WI38 (cell line): ENCODE data around the gene KDM2A.

Source experiments
- H3K4me3 ChIP-seq: 2 replicates; pipeline ENCODE4 v1.5.1; 2011; ENCODE audit warnings: low read depth, mild to moderate bottlenecking, control low read depth, low read length
- TF ChIP-seq, protein P1 (sequence below): IDR thresholded peaks from 2 replicates; pipeline ENCODE4 v1.5.1; 2012; ENCODE audit warnings: low read depth, mild to moderate bottlenecking, control low read depth, low read length

Gene KDM2A

GRCh38 chr11:67136156-67136555 is 17.1 kb downstream of the KDM2A start:
- H3K4me3 ChIP-seq, result no peak overlapping the region
- TF ChIP-seq, protein P1, sequence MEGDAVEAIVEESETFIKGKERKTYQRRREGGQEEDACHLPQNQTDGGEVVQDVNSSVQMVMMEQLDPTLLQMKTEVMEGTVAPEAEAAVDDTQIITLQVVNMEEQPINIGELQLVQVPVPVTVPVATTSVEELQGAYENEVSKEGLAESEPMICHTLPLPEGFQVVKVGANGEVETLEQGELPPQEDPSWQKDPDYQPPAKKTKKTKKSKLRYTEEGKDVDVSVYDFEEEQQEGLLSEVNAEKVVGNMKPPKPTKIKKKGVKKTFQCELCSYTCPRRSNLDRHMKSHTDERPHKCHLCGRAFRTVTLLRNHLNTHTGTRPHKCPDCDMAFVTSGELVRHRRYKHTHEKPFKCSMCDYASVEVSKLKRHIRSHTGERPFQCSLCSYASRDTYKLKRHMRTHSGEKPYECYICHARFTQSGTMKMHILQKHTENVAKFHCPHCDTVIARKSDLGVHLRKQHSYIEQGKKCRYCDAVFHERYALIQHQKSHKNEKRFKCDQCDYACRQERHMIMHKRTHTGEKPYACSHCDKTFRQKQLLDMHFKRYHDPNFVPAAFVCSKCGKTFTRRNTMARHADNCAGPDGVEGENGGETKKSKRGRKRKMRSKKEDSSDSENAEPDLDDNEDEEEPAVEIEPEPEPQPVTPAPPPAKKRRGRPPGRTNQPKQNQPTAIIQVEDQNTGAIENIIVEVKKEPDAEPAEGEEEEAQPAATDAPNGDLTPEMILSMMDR, result no peak

DNA sequence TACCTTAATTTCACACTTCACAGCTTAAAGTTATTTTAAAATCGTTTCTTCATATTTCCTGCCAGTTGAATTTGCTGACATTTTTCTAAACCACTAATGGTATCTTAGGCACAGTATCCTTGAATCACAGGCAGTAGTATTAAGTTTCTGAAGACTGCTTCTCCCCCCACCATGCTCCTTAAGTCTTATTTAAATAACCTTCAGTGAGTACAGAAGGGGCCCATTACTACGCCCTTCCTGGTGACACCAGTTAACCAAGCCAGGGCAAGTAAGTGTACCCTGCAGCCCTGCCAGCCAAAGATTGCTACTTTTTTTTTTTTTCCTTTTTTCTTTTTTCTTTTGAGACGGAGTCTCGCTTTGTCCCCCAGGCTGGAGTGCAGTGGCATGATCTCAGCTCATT is 19.9 kb downstream of the KDM2A start:
- TF ChIP-seq, protein P1, result no peak
- H3K4me3 ChIP-seq, result no peak overlapping the region

DNA sequence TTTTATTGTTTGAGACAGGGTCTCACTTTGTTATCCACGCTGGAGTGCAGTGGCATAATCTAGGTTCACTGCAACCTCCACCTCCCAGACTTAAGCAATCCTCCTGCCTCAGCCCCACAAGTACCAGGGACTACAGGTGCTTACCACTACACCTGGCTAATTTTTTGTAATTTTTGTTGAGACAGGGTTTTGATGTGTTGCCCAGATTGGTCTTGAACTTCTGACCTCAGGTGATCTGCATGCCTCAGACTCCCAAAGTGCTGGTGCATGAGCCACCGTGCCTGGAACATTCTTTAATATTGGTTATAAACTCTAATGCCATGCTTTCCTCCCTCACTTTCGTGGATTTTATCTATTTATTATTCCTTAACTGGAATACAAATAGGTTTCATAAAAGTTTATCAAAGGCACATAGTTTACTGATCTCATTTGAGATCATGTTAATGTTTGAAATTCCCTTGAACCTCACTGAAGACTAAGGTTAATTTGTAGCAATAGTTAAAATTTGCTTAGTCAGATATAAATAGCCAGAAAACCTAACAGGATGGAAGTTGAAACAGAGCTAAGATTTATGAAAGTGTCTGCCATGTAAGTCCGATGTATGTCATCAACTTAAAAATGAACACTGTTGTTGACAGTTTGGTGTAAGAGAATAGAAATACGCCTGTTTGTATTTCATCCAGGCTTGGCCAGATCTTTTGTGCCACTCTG is 27.6 kb downstream of the KDM2A start:
- TF ChIP-seq, protein P1, result no peak
- no peak overlapping the region for H3K4me3 ChIP-seq

- TF ChIP-seq, protein P1, result no peak
- no peak overlapping the region for H3K4me3 ChIP-seq
Observed at GRCh38 chr11:67153971-67154370, 34.9 kb downstream of the KDM2A start.

DNA sequence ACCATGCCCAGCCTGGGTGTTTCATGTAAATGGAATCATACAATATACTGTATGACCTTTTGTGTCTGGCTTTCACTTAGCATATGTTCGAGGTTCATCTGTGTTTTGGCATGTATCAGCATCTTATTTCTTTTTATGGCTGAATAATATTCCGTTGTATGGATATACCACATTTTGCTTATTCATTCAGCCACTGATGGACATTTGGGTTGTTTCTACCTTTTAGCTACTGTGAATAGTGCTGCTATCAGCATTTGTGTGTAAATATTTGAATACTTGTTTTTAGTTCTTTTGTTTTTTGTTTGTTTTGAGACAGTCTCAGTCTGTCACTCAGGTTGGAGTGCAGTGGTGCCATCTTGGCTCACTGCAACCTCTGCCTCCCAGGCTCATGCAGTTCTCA is 35.7 kb downstream of the KDM2A start:
- TF ChIP-seq, protein P1, result no peak
- H3K4me3 ChIP-seq, result no peak overlapping the region

- no peak overlapping the region for H3K4me3 ChIP-seq
- TF ChIP-seq, protein P1, result no peak
Observed at GRCh38 chr11:67157691-67158090, 38.6 kb downstream of the KDM2A start.

GRCh38 chr11:67158221-67158620 is 39.2 kb downstream of the KDM2A start:
- H3K4me3 ChIP-seq, result no peak overlapping the region
- TF ChIP-seq, protein P1, result no peak
